Smooth muscle cell (in vitro differentiated cells): ENCODE results near the gene MSH5. TPM values are rescaled to one million over a fixed set of nuclear protein-coding genes. Genes with fewer than 3 reads are reported as not detected.

Experiments used
- DNase-seq: peaks from one replicate; lab custom pipeline; 2025; ENCODE audit not compliant: unreplicated experiment; lab: John Stamatoyannopoulos, UW
- H2AFZ ChIP-seq: fragments of 200-600 bp; sonication (generic); 2 replicates; pipeline ENCODE4 v1.6.0; 2016; ENCODE audit warnings: antibody characterized with exemption, low read depth, mild to moderate bottlenecking
- H3F3A ChIP-seq: fragments of 200-600 bp; sonication (generic); 2 replicates; pipeline ENCODE4 v1.6.0; 2017; ENCODE audit warnings: antibody characterized with exemption, low read depth
- H3K27ac ChIP-seq: fragments of 200-600 bp; sonication (generic); 2 replicates; pipeline ENCODE4 v1.5.1; 2016; ENCODE audit warnings: low read depth, mild to moderate bottlenecking
- H3K27me3 ChIP-seq: fragments of 200-600 bp; sonication (generic); 2 replicates; pipeline ENCODE4 v1.6.1; 2016; ENCODE audit warnings: low read depth, mild to moderate bottlenecking
- H3K36me3 ChIP-seq: fragments of 200-600 bp; sonication (generic); 2 replicates; pipeline ENCODE4 v1.5.1; 2016; ENCODE audit warnings: low read depth
- H3K4me1 ChIP-seq: fragments of 200-600 bp; sonication (generic); 2 replicates; pipeline ENCODE4 v1.5.1; 2016; ENCODE audit warnings: low read depth
- H3K4me2 ChIP-seq: fragments of 200-600 bp; sonication (generic); 2 replicates; pipeline ENCODE4 v1.6.0; 2016; ENCODE audit warnings: mild to moderate bottlenecking
- H3K4me3 ChIP-seq: fragments of 200-600 bp; sonication (generic); 2 replicates; pipeline ENCODE4 v1.5.1; 2016; ENCODE audit warnings: mild to moderate bottlenecking
- H3K79me2 ChIP-seq: fragments of 200-600 bp; sonication (generic); 2 replicates; pipeline ENCODE4 v1.6.0; 2016; ENCODE audit warnings: low read depth, mild to moderate bottlenecking
- H3K9ac ChIP-seq: fragments of 200-600 bp; sonication (generic); 2 replicates; pipeline ENCODE4 v1.6.0; 2016; ENCODE audit warnings: low read depth
- H3K9me3 ChIP-seq: fragments of 200-600 bp; sonication (generic); replicated peaks from 2 replicates; pipeline ENCODE4 v1.5.1; 2016; ENCODE audit warnings: low read depth
- H4K20me1 ChIP-seq: fragments of 200-600 bp; sonication (generic); 2 replicates; pipeline ENCODE4 v1.6.0; 2016; ENCODE audit warnings: low read depth
- CTCF ChIP-seq: fragments of 200-600 bp; sonication (generic); IDR thresholded peaks from 2 replicates; pipeline ENCODE4 v1.5.1; 2017; ENCODE audit warnings: borderline replicate concordance, mild to moderate bottlenecking, antibody characterized with exemption; ENCODE audit not compliant: insufficient read depth, poor library complexity, severe bottlenecking
- WGBS: methylation state at CpG from one replicate; pipeline ENCODE4 v1.1.7; 2016; ENCODE audit warnings: low lambda C conversion rate; 5-methylcytosine and 5-hydroxymethylcytosine counted together
- polyA plus RNA-seq: library from polyadenylated mRNA; unstranded; fragments of >200 nt; fragmentation: Nextera tagmentation; extraction: Ambion mirVana; gene quantifications from 2 replicates; pipeline ENCODE4 v1.2.1, GENCODE V29; 2016
- total RNA-seq: library from RNA; depleted of rRNA; stranded (reverse); fragments of >200 nt; gene quantifications from 2 replicates; pipeline ENCODE4 v1.2.3, GENCODE V29; 2014

The MSH5 gene
- total and polyA plus RNA-seq, 2 experiments from 2014 or later = 4.7 to 10.6 TPM

DNA sequence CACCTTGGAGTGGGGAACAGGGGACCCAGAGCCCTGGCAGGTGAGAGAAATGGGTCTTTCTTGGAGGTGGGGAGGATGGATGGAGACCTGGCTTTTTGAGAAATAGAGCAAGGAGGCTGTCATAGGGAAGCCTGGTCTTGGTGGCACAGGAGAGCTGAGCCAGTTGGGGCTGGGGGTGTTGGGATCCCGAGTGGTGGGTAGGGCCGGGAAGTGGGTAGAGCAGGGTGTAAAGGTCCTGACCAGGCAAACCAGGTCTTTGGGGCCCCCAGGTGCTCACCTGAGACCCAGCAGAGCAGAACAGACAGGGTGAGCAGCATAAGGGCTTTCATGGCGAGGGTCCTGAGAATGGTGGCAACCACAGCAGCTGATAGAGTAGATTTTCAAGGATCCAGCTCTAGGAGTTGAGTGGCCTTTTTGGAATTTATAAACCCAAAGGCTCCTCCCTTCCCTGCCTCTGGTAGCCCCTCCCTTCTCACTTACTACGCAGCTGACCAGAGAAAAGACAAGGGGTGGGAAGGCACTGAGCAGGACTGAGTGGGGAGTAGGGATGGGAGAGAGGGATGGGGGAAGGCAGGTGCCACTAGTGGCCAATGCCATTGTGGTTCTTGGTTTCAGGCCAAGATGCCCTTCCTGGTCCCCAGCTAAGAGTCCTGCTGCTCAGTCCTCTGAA lies 18.3 kb upstream of the MSH5 start, which contains the start of gene LY6G6C:
Gene LY6G6C, minus strand, starts transcription at position 396 of the 670 bp plus-strand sequence. Its CDS starts 67 bp downstream, at position 329.
- no peak for DNase-seq
- Histone ChIP-seq H3K4me3 (no peak within 1 kb of the TSS), H3K9me3 (no peaks in the 10 kb centered on the region), H3K36me3 (no peaks in the 10 kb centered on the region), H3K27ac (no peak within 1 kb of the TSS), H3K27me3 (no peaks in the 10 kb centered on the region), H2AFZ (no peak within 1 kb of the TSS), H4K20me1 (no peaks in the 10 kb centered on the region), H3K79me2 (no peaks in the 10 kb centered on the region), H3F3A (peaks cover 3% of the 10 kb centered on the region), H3K9ac (no peak within 1 kb of the TSS), H3K4me2 (no peak within 1 kb of the TSS), H3K4me1 (no peaks in the 10 kb centered on the region)
- 93% methylated on average over 4 of the region's 4 CpGs for WGBS
- no peak for TF ChIP-seq CTCF

DNA sequence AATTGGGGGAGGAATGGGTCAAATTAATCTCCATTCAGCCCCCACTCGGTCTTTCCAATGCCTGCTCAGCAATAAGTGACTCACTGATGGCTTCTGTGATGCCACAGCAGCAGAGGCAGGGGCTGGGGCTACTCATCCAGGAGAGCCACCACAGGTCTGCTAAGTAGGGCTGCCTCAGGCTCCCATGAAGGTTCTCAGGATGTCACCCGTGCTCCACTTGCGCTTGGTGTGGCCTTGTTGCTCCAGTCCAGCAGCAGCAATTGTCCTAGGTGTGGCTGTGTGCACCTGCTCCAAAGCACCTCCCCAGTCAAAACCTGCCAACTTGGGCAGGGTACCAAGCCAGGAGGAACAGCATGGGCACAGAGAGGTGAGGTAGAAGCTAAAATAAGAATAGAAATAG lies 17.6 kb upstream of the MSH5 start:
- Histone ChIP-seq H3F3A (peaks cover 10% of the 10 kb centered on the region), H3K79me2 (no peaks in the 10 kb centered on the region), H3K4me1 (no peaks in the 10 kb centered on the region), H3K4me2 (no peak overlapping the region), H3K27ac (no peak overlapping the region), H4K20me1 (no peaks in the 10 kb centered on the region), H3K36me3 (no peaks in the 10 kb centered on the region), H3K9ac (no peak overlapping the region), H3K9me3 (no peaks in the 10 kb centered on the region), H3K27me3 (no peaks in the 10 kb centered on the region), H3K4me3 (no peak overlapping the region), H2AFZ (no peak overlapping the region)
- DNase-seq = no peak
- 90% methylated on average over 3 of the region's 3 CpGs for WGBS
- no peak for TF ChIP-seq CTCF

DNA sequence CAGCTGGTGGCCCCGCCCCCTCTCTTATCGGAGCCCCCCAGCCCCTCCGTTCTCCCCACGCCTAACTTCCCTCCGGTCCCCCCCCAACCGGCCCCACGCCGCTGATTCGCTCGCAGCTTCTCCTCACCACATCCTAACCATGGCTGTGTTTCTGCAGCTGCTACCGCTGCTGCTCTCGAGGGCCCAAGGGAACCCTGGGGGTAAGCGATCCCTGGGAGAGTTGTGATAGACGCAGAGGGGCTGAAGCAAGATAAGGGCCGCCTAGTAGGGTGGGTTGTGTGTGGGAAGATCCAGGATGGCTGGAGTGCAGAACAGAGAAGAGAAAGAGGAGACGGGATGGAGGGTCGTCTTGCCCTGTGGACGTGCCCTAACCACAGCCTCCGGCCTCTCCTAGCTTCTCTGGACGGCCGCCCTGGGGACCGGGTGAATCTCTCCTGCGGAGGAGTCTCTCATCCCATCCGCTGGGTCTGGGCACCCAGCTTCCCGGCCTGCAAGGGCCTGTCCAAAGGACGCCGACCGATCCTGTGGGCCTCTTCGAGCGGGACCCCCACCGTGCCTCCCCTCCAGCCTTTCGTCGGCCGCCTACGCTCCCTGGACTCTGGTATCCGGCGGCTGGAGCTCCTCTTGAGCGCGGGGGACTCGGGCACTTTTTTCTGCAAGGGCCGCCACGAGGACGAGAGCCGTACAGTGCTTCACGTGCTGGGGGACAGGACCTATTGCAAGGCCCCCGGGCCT lies 16.4 kb upstream of the MSH5 start, which contains the start of gene MPIG6B:
Gene MPIG6B, plus strand, starts transcription at position 129 of the 735 bp plus-strand sequence. Its CDS starts 11 bp downstream, at position 140.
- H3K4me3 ChIP-seq = no peak within 1 kb of the TSS
- no peak for TF ChIP-seq CTCF
- H3K4me1 ChIP-seq = no peaks in the 10 kb centered on the region
- no peak within 1 kb of the TSS for H2AFZ ChIP-seq
- H3K4me2 ChIP-seq = no peak within 1 kb of the TSS
- H3K36me3 ChIP-seq = no peaks in the 10 kb centered on the region
- no peak within 1 kb of the TSS for H3K27ac ChIP-seq
- H3F3A ChIP-seq = peaks cover 12% of the 10 kb centered on the region
- H3K79me2 ChIP-seq = no peaks in the 10 kb centered on the region
- H4K20me1 ChIP-seq = peaks cover 3% of the 10 kb centered on the region
- no peak for DNase-seq
- 92% methylated on average over 46 of the region's 46 CpGs for WGBS
- H3K27me3 ChIP-seq = no peaks in the 10 kb centered on the region
- no peaks in the 10 kb centered on the region for H3K9me3 ChIP-seq
- no peak within 1 kb of the TSS for H3K9ac ChIP-seq
